Breast epithelium (tissue), 3 donors: Measurements from ENCODE around the gene SOS2.

ENCODE experiments used
- CTCF ChIP-seq, 3 donors: fragments of 450-650 bp; IDR thresholded peaks; one replicate each; pipeline ENCODE4 v1.5.1; 2016 to 2017; ENCODE audit warnings: antibody characterized with exemption in 3 of 3, mild to moderate bottlenecking in 3 of 3, moderate library complexity in 3 of 3
- POLR2AphosphoS5 ChIP-seq, 3 donors: sonication (generic); formaldehyde crosslinking; IDR thresholded peaks; one replicate each; pipeline ENCODE4 v1.6.1; 2017; ENCODE audit warnings: antibody characterized with exemption in 3 of 3

DNA sequence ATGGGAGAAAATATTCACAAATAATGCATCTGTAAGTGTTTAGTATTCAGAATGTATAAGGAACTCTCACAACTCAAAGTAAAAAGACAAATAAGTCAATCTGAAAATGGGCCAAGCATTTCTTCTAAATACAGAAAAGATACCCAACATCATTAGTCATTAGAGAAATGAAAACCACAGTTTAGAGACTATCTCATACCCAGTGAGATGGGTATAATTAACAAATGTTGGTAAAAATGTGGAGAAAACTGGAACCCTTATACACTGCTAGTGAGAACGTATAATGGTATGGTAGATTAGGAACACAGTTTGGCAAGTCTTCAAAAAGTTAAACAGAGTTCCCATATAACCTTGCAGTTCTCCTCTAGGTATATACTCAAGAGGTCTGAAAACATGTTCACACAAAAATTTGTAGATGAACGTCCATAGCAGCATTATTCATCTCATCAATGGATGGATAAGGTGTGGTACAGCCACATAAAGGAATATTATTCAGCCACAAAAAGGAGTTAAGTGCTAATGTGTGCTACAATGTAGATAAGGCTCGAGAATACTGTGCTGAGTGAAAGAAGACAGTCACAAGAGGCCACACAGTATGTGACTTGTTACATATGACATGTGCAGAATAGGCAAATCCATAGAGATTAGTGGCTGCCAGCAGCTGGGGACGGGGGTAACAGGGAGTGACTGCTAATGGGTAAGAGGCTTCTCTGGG is 120.9 kb downstream of the SOS2 start:
- no peak for TF ChIP-seq CTCF (IDR thresholded peaks at IDR 0.05)
- TF ChIP-seq POLR2AphosphoS5 (IDR thresholded peaks at IDR 0.05): no peak
